SK-N-SH treated with all-trans-retinoic acid at 6 μM for 48 hours (cell line): Measurements from ENCODE around the gene TUB.

Source experiments
- ARNTL ChIP-seq: fragments of 450-650 bp; formaldehyde crosslinking; IDR thresholded peaks from 2 replicates; pipeline ENCODE4 v1.5.0; 2020; ENCODE audit warnings: low read depth, mild to moderate bottlenecking, moderate library complexity, borderline replicate concordance
- ISL1 ChIP-seq: fragments of 250-450 bp; sonication (Bioruptor Pico); IDR thresholded peaks from 2 replicates; pipeline ENCODE4 v2.1.2; 2022; ENCODE audit warnings: mild to moderate bottlenecking, moderate library complexity
- SNAI2 ChIP-seq: fragments of 250-450 bp; sonication (Bioruptor Pico); IDR thresholded peaks from 2 replicates; pipeline ENCODE4 v1.5.0; 2020; ENCODE audit warnings: mild to moderate bottlenecking, moderate library complexity
- ZNF565 ChIP-seq: fragments of 450-650 bp; formaldehyde crosslinking; conservative IDR thresholded peaks from 2 replicates; pipeline ENCODE4 v1.5.0; 2020; ENCODE audit warnings: low read depth, mild to moderate bottlenecking, moderate library complexity
- ZNF70 ChIP-seq: fragments of 450-650 bp; formaldehyde crosslinking; IDR thresholded peaks from 2 replicates; pipeline ENCODE4 v1.5.0; 2020; ENCODE audit warnings: mild to moderate bottlenecking, moderate library complexity
- ZNF8 ChIP-seq: fragments of 450-650 bp; formaldehyde crosslinking; IDR thresholded peaks from 2 replicates; pipeline ENCODE4 v1.5.0; 2020; ENCODE audit warnings: mild to moderate bottlenecking, moderate library complexity

- no peak for TF ChIP-seq ZNF8
- no peak for TF ChIP-seq ISL1 (CRISPR knock-in tag)
- TF ChIP-seq SNAI2 (CRISPR knock-in tag), result no peak
- TF ChIP-seq ZNF565, result no peak
- no peak for TF ChIP-seq ZNF70
- no peak for TF ChIP-seq ARNTL (CRISPR knock-in tag)
These were observed at the start of gene TUB for GRCh38 chr11:8080674-8081590.
